ENCODE data around the gene HDDC3. TPM values are rescaled to one million over a fixed set of nuclear protein-coding genes. Genes with fewer than 3 reads are reported as not detected.
A peak's percentile ranks its signal among the peaks of the same experiment; 100 is the strongest.

The HDDC3 gene
- total and polyA plus RNA-seq, 9 of the 15 experiments (the other 6 are each of a cell fraction or from before 2014, with no cell fraction given), result 14.9 to 55.8 (median 36.9) TPM

- TF ChIP-seq ZBTB40 (IDR thresholded peaks at IDR 0.05) (0 out of 2 replicates have a peak, but pooled peaks have one; percentile 33), ZBTB40 (CRISPR knock-in tag; IDR thresholded peaks at IDR 0.05) (no peak), TFAM (CRISPR knock-in tag; conservative IDR thresholded peaks at IDR 0.05) (no peak), ZBTB17 (CRISPR knock-in tag; IDR thresholded peaks at IDR 0.05) (no peak; the same call in 1 of the 2 replicates), MITF (IDR thresholded peaks at IDR 0.05) (no peak), SMAD3 (CRISPR knock-in tag; conservative IDR thresholded peaks at IDR 0.05) (0 out of 2 replicates have a peak, but pooled peaks have one; percentile 32), FIP1L1 (IDR thresholded peaks at IDR 0.05; ENCODE audit: low read depth, low read length, poor library complexity, severe bottlenecking) (no peak), ZNF79 (CRISPR knock-in tag; IDR thresholded peaks at IDR 0.05; ENCODE audit: low read depth) (no peak), TCFL5 (CRISPR knock-in tag; conservative IDR thresholded peaks at IDR 0.05) (no peak), L3MBTL2 (IDR thresholded peaks at IDR 0.05) (peak; percentile 68), ZNF316 (IDR thresholded peaks at IDR 0.05) (no peak), PRMT5 (CRISPR knock-in tag; IDR thresholded peaks at IDR 0.05) (no peak)
- TF ChIP-seq, protein P1, sequence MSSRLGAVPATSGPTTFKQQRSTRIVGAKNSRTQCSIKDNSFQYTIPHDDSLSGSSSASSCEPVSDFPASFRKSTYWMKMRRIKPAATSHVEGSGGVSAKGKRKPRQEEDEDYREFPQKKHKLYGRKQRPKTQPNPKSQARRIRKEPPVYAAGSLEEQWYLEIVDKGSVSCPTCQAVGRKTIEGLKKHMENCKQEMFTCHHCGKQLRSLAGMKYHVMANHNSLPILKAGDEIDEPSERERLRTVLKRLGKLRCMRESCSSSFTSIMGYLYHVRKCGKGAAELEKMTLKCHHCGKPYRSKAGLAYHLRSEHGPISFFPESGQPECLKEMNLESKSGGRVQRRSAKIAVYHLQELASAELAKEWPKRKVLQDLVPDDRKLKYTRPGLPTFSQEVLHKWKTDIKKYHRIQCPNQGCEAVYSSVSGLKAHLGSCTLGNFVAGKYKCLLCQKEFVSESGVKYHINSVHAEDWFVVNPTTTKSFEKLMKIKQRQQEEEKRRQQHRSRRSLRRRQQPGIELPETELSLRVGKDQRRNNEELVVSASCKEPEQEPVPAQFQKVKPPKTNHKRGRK (tag; IDR thresholded peaks at IDR 0.05), result no peak
- TF ChIP-seq, protein P2, sequence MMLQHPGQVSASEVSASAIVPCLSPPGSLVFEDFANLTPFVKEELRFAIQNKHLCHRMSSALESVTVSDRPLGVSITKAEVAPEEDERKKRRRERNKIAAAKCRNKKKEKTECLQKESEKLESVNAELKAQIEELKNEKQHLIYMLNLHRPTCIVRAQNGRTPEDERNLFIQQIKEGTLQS (IDR thresholded peaks at IDR 0.05), result no peak; the same call in 1 of the 2 replicates
- TF ChIP-seq, protein P2 (CRISPR knock-in tag; conservative IDR thresholded peaks at IDR 0.05), result no peak
Measured at GRCh38 chr15:90902040-90902839, 30.1 kb downstream of the HDDC3 start (continued).
